OCI-LY3 (cell line): ENCODE measurements around the gene RPL29.

ENCODE experiments used
- CTCF ChIP-seq: fragments of 200-600, 300-600 bp; sonication (generic); IDR thresholded peaks from 2 replicates; pipeline ENCODE4 v1.5.1; 2014; ENCODE audit warnings: antibody characterized with exemption, low read length, low read depth
- EZH2phosphoT487 ChIP-seq: fragments of 200-600 bp; shearing (Covaris generic); IDR thresholded peaks from 2 replicates; pipeline ENCODE4 v1.6.1; 2018; ENCODE audit warnings: antibody characterized with exemption, mixed run types, low read depth

GRCh38 chr3:51971350-51971749, 24.3 kb downstream of the RPL29 start:
- no peak for TF ChIP-seq CTCF
- TF ChIP-seq EZH2phosphoT487, result no peak
